ENCODE data around the gene OLFML1. TPM values are rescaled to one million over a fixed set of nuclear protein-coding genes. Genes with fewer than 3 reads are reported as not detected.
A peak's percentile ranks its signal among the peaks of the same experiment; 100 is the strongest.

OLFML1 gene
- total RNA-seq, 2 donors from 2014 or later: 0.81 to 1.5 TPM

GRCh38 chr11:7540830-7541555 lies 55.7 kb downstream of the OLFML1 start:
- H3K4me1 ChIP-seq (ENCODE audit: control insufficient read depth, insufficient read depth, low read length): peaks cover 11% of the 10 kb centered on the region
- Mint-ChIP-seq H3K27ac (peak overlapping the region; percentile 15), H3K4me1 (peaks cover 43% of the 10 kb centered on the region), H3K9me3 (no peaks in the 10 kb centered on the region), H3K36me3 (ENCODE audit: low read depth) (no peaks in the 10 kb centered on the region), H3K27me3 (ENCODE audit: insufficient read depth) (peaks cover 5% of the 10 kb centered on the region), H3K4me3 (no peak overlapping the region)
- no peak for TF ChIP-seq CTCF (conservative IDR thresholded peaks at IDR 0.05)
- no peak overlapping the region for H3K27ac ChIP-seq (ENCODE audit: low read depth, low read length)
- DNase-seq: no peak
- 93 to 96% methylated on average over 6 to 8 of the region's 8 CpGs for WGBS, 2 experiments (ENCODE audit: insufficient coverage in 1 of 2, insufficient read length in 1 of 2)
- no peaks in the 10 kb centered on the region for H3K36me3 ChIP-seq (ENCODE audit: control insufficient read depth, insufficient read depth, low read length)
- no peaks in the 10 kb centered on the region for H3K9me3 ChIP-seq (ENCODE audit: control insufficient read depth, low read length)
- H3K27me3 ChIP-seq (ENCODE audit: control insufficient read depth, insufficient read depth, low read length, poor library complexity, severe bottlenecking): no peaks in the 10 kb centered on the region
- H3K9ac ChIP-seq (ENCODE audit: extremely low read depth, low read length, poor library complexity, severe bottlenecking): no peak overlapping the region
- H3K4me3 ChIP-seq (ENCODE audit: low read length): no peak overlapping the region

GRCh38 chr11:7543302-7543701 lies 58.0 kb downstream of the OLFML1 start:
- Histone ChIP-seq H3K27ac (ENCODE audit: low read depth, low read length) (no peak overlapping the region), H3K36me3 (ENCODE audit: control insufficient read depth, insufficient read depth, low read length) (no peaks in the 10 kb centered on the region), H3K27me3 (ENCODE audit: control insufficient read depth, insufficient read depth, low read length, poor library complexity, severe bottlenecking) (no peaks in the 10 kb centered on the region), H3K4me1 (ENCODE audit: control insufficient read depth, insufficient read depth, low read length) (peaks cover 5% of the 10 kb centered on the region), H3K9ac (ENCODE audit: extremely low read depth, low read length, poor library complexity, severe bottlenecking) (no peak overlapping the region), H3K4me3 (ENCODE audit: low read length) (no peak overlapping the region), H3K9me3 (ENCODE audit: control insufficient read depth, low read length) (no peaks in the 10 kb centered on the region)
- 100% methylated on average over 1 of the region's 1 CpG; no CpG with 5 or more reads in 1 of the 2 experiments for WGBS, 2 experiments (ENCODE audit: insufficient coverage in 1 of 2, insufficient read length in 1 of 2)
- no peak for DNase-seq
- Mint-ChIP-seq H3K4me1 (peaks cover 52% of the 10 kb centered on the region), H3K27me3 (ENCODE audit: insufficient read depth) (peaks cover 1% of the 10 kb centered on the region), H3K36me3 (ENCODE audit: low read depth) (no peaks in the 10 kb centered on the region), H3K4me3 (no peak overlapping the region), H3K27ac (no peak overlapping the region), H3K9me3 (no peaks in the 10 kb centered on the region)
- no peak for TF ChIP-seq CTCF (conservative IDR thresholded peaks at IDR 0.05)

GRCh38 chr11:7544021-7544420 lies 58.7 kb downstream of the OLFML1 start:
- no peaks in the 10 kb centered on the region for H3K36me3 Mint-ChIP-seq (ENCODE audit: low read depth)
- no peak for DNase-seq
- peaks cover 51% of the 10 kb centered on the region for H3K4me1 Mint-ChIP-seq
- H3K27ac ChIP-seq (ENCODE audit: low read depth, low read length): no peak overlapping the region
- no peaks in the 10 kb centered on the region for H3K27me3 ChIP-seq (ENCODE audit: control insufficient read depth, insufficient read depth, low read length, poor library complexity, severe bottlenecking)
- H3K4me3 ChIP-seq (ENCODE audit: low read length): no peak overlapping the region
- H3K9me3 ChIP-seq (ENCODE audit: control insufficient read depth, low read length): no peaks in the 10 kb centered on the region
- H3K9ac ChIP-seq (ENCODE audit: extremely low read depth, low read length, poor library complexity, severe bottlenecking): no peak overlapping the region
- H3K27me3 Mint-ChIP-seq (ENCODE audit: insufficient read depth): peaks cover 1% of the 10 kb centered on the region
- H3K9me3 Mint-ChIP-seq: no peaks in the 10 kb centered on the region
- peaks cover 5% of the 10 kb centered on the region for H3K4me1 ChIP-seq (ENCODE audit: control insufficient read depth, insufficient read depth, low read length)
- WGBS, 2 experiments (ENCODE audit: insufficient coverage in 1 of 2, insufficient read length in 1 of 2): 82 to 100% methylated on average over 1 to 3 of the region's 3 CpGs
- no peak overlapping the region for H3K27ac Mint-ChIP-seq
- TF ChIP-seq CTCF (conservative IDR thresholded peaks at IDR 0.05): no peak
- H3K36me3 ChIP-seq (ENCODE audit: control insufficient read depth, insufficient read depth, low read length): no peaks in the 10 kb centered on the region
- H3K4me3 Mint-ChIP-seq: no peak overlapping the region

Data from endodermal cell (in vitro differentiated cells).